GM18520 (cell line): Measurements from ENCODE around the gene CCN6.

ENCODE experiments used
- ATAC-seq: cut with Tn5 transposase; IDR thresholded peaks from one replicate; pipeline ENCODE4 v1.9.1; 2021; ENCODE audit not compliant: unreplicated experiment

CCN6 gene

GRCh38 chr6:112109262-112109661 is 55.4 kb downstream of the CCN6 start:
- no peak for ATAC-seq

DNA sequence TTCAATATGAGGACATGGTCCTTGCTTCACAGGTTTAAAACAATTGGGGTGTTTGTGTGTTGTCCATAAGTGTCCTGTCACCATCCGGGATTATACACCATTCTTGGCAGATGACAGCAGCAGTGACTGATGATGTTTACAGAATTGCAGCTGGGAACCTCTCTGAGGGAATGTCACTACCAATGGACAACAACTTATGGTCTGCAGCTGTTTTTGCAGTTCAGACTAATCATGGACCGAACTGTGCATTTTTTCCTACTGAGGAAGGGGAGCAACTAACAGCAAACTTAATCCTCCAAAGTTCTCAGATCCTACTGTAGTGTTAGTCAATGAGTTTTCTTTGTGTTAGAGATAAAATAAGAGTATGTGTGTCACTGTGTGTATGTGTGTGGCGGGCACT is 59.5 kb downstream of the CCN6 start:
- no peak for ATAC-seq

- ATAC-seq: no peak
These were observed 60.0 kb downstream of the CCN6 start for GRCh38 chr6:112113918-112114317.

DNA sequence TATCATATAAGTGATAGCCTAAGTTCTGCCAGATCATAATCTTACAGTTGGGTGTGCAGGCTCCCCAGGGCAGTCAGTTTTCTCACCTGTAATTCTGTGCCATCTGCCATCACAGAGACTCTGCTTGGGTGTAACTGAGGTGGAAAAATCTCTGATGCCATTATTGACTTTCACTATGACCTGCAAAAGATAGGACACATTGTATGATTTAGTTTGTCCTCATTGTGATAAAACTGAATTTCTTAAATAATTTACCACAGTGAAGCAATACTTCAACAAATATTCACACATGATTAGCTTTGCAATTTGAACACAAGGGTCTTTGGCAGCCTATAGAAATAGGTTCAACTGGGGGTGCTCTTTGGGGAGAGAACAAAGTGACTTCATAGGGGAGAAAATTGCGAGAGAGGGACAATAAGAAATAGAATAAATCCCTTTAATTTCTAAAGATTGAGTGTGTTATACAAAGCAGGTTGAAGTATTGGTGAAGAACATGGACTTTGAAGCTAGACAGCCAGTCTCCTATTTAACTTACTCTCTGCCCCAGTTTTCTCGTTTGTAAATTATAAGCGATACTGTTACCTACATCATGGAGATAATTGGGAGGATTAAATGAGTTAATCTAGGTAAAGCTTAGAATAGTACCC is 60.8 kb downstream of the CCN6 start:
- ATAC-seq: no peak

DNA sequence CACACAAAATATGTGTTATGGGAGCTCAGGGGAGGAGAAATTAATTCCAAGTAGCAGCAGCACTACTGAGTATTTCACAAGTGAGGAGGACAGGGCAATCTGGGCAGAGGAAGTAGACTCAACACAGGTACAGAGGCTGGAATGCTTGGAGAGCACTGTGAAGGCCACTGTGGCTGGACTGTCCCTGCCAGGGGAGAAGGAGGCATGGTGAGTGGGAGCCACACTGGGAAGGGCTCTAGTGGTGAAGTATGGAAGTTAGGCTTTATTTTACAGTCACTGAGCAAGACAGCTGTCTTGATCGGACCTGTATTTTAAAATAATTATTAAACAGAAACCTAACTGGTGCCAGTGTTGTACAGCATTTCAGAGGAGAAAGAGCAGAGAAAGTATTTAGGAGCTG is 62.3 kb downstream of the CCN6 start:
- no peak for ATAC-seq

DNA sequence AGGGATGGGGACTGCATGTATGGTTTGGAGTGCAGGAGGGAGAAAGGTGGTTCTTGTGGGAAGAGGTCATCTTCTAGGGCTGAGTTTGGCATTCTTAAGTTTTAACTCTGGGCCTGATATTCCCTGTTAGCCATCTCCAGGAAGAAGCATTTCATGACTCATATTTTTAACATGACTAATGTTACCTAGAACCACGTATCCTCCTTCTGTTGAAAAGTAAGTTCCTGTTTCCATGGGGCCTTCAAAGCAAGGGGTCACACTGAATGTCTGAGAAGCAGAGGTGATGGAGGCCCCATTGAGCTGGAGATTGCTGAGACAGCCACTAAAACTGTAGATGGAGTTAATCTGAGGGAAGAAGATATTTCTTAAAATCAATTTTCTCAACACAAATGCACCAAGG is 63.6 kb downstream of the CCN6 start:
- no peak for ATAC-seq

DNA sequence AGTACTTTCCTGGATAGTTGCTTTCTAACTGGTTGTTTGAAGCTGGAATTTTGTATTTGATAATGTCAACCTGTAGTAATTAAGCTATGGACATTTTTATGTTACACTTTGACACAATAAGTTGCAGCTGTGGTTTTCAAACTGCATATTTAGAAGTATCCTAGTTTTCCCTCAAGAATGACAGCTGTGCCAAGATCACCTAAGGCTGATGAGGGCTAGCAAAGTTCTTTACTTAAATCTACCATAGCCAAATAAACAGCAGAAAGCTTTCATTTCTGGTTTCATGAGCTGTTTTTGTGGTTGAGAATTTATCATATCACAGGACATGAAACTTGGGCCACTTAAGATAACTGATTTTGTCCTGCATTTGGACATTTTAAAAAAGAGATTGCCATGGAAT is 64.1 kb downstream of the CCN6 start:
- ATAC-seq: no peak
